Stimulated activated CD8-positive, alpha-beta memory T cell treated with anti-CD3 and anti-CD28 coated beads, Interleukin-15, amount 100 ng/mL, for 48 hours (primary cell): ENCODE results near the gene MKS1.
A peak's percentile ranks its signal among the peaks of the same experiment; 100 is the strongest.

Experiments
- DNase-seq, 2 donors: peaks; one replicate each; pipeline ENCODE4 v3.0.0-alpha.2; 2020; ENCODE audit warnings: low read depth in 2 of 2

The MKS1 gene

DNA sequence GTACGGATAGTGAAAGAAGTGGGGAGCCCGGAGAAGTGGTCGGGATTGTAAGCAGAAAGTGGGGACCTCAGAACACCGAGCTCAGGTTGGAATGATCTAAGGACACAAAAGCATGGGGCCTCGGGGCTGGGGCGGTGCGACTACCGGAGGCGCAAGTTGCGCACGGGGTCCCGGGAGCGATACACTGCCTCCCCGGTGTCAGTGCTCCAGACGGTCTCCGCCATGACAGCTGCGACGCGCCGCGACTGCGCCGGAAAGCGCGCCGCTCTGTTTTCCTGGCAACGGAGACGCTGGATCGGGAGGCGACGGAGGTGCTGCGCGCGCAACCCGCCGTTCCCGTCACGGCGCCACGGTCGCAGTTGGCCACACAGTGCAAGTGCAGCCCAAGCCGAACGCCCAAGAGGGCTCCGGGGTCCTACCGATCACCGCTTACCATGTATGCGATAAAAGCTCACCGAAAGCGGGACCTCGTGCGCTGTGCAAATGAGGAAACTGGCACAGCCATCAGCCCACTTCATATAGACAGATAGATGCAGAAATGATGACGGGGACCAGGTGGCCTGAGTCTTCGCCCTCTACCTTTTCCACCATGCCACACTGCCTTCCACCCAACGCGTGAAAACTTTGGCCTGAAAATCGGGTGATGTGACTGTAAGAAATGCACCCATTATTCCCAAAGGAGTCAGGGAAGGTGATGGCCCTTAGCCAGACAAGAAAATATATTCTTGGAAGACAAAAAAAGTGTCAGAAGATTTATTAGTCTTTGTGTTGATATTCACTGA is at the start of gene MKS1:
Gene MKS1 (minus strand): TSS at position 249 of the 782 bp plus-strand sequence. CDS start 25 bp downstream, at position 224.
- peak; percentile 93 to 95 for DNase-seq

DNA sequence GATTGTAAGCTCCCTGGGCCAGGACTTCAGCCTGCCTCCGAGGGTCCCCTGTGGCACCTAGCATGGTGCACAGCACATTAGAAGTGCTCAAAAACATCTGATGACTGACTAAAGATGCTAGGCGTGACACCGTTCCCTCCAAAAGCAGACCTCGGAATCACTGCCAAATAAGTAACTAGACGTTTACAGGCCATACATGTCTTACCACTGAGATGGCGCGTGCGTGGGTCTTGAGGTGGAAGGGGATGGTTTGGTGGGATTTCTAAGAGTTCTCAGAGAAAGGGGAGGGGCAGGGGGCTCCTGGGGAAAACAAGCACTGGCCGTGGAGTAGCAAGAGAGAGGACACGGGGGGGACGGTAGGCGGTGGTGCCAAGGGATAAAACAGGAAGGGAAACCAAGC is 49.3 kb upstream of the MKS1 start:
- DNase-seq = no peak

DNA sequence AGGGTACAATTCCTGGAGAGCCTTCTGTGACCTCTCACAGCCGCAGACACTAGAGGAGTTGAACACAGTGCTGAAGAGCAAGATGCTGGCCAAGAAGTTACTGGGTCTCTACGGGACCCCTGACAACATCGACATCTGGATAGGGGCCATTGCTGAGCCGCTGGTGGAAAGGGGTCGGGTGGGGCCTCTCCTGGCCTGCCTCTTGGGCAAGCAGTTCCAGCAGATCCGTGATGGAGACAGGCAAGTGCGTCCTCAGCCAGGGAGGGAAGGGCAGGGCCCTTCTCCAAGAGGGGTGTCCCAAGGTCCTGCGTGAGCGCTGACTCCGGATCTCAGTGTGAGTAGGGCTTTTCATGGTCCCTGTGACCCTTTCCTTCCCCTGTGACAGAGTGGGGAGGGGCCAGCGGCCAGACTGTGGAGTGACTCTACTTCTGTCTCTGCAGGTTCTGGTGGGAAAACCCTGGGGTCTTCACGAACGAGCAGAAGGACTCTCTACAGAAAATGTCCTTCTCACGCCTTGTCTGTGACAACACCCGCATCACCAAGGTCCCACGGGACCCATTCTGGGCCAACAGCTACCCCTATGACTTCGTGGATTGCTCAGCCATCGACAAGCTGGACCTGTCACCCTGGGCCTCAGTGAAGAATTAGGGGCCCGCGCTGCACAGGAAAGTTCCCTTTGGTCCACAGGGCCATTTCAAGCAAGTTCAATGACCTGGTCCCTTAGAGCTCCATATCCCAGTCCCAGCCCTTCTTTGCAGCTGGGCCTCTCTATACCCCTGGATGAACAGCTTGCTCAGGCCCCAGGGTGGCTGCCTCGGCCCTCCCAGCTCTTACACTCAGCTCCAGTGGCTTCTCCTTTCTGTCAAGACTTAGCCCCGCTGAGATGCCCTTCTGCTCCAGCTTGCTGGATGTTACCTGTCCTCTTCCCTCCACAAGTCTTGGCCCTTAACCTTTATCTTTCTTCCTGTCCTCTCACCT is 48.6 kb upstream of the MKS1 start:
- no peak for DNase-seq

DNA sequence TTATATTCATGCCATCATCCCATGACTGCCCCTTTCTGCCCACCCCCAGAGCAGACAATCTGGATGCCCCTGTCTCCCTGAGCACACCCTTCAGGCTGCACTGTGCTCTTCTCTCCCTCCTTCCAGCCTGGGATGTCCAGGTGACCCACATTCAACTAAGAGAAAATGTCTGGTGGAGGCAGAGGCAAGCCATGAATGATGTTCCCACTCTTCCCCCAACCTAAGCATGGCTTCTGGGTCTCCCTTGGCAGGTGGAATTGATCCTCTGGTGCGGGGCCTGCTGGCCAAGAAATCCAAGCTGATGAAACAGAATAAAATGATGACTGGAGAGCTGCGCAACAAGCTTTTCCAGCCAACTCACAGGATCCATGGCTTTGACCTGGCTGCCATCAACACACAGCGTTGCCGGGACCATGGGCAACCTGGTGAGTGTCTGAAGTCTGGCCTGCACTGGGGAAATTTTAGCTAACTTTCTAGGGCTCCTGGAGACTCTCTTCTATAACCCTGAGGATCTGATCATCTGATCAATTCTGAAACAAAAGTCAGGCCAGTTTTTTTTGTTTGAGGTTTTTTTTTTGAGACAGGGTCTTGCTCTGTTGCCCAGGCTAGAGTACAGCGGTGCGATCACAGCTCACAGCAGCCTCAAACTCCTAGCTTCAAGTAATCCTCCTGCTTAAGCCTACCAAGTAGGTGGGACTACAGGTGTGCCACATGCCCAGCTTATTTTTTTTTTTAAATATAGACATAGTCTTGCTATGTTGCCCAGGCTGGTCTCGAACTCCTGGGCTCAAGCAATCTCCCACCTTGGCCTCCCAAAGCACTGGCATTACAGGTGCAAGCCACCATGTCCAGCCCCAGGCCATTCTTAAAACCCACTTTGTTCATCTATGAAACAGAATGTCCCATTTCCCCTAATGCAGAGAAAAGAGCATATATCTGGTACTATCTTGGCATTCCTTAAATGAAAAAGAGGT is 47.1 kb upstream of the MKS1 start:
- DNase-seq = no peak

DNA sequence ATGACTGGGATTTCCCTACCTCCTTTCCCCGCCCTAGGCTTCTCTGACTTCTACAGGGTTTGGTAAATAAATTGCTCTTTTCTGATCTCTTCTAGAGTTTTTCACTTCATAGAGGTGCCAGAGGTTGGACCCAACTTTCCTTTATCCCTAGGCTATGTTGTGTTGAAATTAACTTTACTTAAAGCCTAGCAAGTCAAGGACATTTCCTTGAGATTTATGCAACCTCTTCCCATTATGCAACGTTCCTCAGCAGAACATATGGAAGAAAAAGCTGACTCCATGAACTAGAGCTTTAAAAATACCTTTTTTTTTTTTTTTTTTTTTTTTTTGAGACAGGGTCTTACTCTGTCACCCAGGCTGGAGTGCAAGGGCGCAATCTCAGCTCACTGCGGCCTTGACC is 46.2 kb upstream of the MKS1 start:
- no peak for DNase-seq

DNA sequence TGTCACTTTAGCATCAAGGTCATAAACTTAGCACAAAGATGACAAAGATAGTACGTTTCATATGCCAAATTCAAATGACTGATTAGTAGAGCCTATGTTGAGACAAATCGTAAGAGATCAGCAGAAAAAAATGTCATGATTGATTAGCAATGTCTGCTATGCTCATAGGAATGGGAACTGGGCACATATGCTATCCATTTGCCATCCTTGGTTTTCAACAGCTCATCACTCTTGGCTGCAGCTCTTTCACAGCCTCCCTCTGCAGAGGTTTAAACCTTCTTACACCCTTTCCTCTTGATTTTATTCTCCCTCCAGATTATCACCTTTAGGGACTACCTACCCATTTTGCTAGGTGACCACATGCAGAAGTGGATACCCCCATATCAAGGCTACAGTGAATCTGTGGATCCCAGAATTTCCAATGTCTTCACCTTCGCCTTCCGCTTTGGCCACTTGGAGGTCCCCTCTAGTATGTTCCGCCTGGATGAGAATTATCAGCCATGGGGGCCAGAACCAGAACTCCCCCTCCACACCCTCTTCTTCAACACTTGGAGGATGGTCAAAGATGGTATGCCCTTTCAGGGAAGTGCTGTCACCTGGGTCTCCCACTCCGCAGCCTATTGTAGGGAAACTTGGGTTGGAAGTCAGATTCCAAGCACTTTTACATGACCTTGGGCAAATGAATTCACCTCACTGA is 45.5 kb upstream of the MKS1 start:
- DNase-seq = no peak

DNA sequence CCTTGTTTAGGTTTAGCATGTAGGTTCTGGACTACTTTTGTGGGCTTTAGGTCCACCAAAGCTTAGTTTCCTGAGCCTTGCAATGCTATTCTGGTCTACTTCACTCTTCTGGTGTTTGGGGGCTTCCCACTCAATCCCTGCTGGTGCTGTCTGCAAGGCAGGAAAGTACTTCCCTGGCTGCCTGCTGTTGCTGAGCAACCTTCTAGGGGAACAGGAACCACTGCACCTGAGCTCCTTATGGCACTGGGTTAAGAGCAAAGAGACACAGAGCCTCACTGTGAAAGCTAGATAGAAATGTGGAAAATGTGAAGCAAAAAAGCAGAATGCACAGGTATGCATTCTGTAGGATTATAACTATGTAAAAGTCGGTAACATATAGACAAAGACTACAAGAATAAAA is 44.7 kb upstream of the MKS1 start:
- DNase-seq = no peak

DNA sequence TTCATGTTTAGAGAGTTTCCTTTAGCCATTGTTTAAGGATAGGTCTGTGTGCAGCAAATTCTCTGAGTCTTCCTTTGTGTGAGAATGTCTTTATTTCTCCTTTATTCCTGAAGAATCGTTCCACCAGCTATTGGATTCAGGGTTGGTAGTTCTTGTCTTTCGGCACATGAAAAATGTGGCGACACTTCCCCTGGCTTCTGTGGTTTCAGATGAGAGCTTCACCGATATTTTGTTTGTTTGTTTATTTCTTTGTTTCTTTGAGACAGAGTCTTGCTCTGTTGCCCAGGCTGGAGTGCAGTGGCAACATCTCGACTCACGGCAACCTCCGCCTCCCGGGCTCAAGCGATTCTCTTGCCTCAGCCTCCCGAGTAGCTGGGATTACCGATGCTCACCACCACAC is 43.1 kb upstream of the MKS1 start:
- no peak for DNase-seq

DNA sequence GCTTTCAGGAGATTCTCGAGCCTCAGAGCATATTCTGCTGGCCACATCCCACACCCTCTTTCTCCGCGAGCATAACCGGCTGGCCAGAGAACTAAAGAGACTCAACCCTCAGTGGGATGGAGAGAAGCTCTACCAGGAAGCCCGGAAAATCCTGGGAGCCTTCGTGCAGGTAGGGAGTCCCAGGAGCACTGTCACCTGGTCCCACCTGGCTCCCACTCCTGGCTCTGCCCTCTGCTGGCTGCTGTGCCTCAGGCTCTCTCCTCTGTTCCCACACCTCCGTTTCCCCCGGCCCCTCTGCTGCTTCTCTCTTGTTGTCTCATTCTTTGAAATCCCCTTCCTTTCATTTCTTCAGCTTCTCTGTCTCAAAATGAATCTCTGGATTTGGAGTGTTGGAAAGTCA is 35.7 kb upstream of the MKS1 start:
- DNase-seq = no peak

DNA sequence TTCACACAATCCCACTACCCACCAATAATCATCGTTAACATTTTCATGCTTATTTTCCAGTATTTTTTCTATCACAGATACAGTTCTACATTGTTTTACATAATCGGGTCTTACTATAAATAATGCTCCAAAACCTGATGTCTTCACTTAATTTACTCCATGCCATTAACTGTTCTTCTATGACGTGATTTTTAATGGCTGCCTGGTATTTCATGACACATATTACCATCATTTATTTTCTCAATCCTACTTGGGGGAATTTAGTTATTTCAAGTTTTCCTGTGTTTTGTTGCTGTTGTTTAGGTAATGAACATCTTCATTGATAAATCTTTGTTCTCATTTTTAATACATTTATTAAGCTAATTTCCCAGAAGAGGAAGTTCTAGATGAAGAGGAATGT is 34.0 kb upstream of the MKS1 start:
- no peak for DNase-seq

DNA sequence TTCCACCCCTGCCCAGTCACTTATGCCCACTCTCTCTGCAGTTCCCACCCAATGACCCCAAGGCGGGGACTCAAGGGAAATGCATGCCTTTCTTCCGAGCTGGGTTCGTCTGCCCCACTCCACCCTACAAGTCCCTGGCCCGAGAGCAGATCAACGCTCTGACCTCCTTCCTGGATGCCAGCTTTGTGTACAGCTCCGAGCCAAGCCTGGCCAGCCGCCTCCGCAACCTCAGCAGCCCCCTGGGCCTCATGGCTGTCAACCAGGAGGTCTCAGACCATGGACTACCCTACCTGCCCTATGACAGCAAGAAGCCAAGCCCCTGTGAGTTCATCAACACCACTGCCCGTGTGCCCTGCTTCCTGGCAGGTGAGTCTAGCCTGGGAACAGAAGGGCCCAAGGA is 33.1 kb upstream of the MKS1 start:
- no peak for DNase-seq

DNA sequence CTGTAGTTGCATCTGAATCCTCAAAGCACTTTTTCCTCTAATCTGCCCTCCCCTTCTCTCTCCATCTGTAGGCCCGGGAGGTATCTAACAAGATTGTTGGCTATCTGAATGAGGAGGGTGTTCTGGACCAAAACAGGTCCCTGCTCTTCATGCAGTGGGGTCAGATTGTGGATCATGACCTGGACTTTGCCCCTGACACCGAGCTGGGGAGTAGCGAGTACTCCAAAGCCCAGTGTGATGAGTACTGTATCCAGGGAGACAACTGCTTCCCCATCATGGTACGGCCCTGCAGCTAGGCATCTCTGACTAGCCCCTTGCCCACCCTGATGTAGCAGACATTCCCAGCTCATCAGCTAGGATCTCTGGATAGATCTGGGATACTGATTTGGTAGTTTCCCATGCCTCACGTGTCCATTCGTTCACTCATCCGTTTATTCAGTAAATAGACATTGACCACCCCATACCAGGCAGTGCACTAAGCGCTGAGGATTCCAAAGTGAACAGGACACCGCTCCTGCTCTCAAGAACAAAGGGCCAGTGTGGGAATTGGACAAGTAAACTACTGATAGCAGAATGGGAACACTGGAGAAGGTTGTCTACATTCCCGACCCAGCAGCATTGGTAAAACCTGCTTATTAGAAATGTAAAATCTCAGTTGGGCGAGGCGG is 31.4 kb upstream of the MKS1 start:
- DNase-seq = no peak

DNA sequence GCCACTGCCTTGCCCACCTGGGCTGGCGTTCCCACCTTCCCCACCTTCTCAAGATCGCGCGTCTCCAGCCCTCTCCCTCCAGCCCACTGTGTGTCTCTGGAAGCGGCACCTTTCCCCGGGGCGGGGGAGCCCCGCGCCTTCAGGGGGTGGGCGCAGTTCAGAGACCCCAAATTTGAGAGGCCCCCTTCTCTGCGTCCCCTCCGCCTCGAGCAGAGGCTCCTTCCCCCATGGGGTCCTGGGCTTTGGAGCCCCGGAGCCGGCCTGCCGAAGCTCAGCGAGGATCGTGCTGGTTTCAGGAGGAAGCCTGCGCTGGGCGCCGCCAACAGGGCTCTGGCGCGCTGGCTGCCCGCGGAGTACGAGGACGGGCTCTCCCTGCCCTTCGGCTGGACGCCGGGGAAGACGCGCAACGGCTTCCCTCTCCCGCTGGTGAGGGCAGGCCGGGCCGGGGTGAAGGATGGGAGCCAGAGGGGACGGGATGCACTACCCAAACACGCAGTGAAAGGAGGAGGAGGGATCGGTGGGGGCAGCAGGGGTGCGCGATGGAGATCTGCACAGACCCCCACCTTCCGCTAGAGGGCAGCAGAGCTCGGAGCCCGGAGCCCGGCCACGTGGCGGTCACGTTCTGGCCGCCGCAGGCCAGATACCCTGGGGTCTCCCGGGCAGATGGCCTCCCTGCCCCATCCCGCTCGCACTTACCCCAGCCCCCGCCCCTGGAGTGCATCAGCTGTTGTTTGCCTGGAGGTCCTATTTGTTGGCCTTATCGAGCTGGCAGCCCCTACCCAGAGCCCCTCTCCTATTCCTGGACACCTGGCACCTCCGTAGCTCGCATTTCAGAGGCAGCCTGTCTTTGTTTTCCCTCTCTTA is 30.4 kb upstream of the MKS1 start:
- DNase-seq = peak; percentile 56 to 57

DNA sequence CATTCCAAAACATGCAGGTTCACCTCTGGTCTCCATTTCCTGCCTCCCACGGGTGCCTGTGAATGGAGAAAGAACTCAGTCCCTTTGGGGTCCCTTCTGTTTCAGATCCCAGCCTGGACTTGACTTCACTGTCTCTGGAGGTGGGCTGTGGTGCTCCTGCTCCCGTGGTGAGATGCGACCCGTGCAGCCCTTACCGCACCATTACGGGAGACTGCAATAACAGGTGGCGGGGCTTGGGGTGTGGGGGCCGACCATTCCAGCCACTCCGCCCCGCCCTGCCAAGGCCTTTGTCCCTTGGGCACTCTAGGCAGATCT is 29.9 kb upstream of the MKS1 start:
- no peak for DNase-seq

DNA sequence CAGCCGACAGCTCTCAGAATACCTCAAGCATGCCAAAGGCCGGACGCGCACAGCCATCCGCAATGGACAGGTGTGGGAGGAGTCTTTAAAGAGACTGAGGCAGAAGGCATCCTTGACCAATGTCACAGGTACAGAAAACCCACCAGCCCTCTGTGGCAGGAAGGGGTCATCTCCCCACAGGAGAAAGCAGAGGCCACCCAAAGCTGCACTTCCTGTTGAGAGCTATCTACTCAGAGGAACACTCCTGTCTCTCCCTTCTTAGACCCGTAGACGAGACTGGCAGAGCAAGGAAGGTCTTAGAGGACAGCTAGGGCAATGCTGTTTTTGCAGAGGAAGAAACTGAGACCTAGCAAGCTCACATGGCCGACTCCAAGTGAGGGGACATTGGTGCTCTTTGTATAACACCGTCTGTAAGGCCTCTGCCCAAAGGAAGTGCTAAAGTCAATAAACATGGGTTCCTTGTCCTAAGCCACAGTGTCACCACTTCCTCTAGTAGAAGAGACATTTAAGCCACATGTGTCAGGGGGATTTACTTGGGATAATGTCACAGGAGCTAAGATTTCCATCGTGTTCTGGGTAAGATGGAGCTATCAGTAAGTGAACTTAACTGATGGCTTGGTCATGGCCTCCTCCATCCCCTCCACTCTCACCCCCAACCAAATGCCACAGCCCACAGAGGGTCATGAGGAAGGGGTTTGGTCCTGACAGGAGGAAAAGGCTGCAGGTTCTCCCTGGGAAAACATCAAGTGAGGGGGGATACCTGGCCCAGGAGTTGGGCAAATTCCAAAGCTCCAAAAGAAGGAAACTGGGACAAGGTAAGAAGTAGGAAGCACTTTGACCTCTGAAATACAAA is 28.7 kb upstream of the MKS1 start:
- DNase-seq = no peak

DNA sequence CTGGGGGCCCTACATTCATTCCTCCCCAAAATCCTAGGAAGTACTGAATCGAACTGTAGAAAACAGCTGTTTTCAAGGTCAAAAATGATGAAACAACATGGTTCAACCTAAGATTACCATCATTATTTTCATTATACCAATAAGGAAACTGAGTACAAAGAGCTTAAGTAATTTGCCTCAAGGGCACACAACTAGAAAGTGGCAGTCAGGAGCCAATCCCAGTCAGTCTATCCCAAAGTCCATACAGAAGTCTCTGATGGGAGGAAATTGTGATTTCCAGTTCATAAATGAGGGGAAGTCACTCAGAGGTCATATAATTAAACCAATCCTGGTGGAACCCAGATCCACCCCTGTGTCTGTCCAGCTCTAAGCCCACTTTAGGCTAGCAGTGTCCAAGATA is 27.7 kb upstream of the MKS1 start:
- no peak for DNase-seq

DNA sequence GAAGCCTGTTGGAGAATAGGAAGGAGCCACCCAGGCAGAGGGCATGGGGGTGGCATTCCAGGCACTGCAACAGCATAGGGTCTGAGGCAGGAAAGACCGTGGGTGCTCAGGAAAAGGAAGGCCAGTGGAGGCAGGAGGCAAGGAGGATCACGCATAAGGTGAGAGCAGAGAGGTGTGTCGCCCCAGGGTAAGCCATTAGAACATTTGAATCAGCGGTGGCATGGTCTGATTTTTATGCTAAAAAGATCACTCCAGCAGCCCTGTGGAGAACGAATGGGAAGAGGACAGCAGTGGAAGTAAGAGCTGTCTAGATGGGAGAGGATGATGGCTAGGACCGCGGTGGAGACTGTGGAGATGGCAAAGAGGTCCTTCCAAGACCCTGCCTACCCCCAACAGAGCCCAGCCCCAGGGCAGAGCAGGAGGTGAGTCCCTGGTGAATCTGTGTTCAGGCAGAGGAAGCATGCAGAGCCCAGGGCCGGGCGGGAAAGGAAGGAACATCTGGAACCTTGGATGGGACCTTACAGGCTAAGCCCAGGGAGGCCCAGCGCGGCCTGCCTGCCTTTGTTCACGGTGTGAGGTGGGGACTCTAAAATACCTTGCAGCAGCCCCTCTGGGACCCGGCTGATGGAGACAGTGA is 27.2 kb upstream of the MKS1 start:
- no peak for DNase-seq

DNA sequence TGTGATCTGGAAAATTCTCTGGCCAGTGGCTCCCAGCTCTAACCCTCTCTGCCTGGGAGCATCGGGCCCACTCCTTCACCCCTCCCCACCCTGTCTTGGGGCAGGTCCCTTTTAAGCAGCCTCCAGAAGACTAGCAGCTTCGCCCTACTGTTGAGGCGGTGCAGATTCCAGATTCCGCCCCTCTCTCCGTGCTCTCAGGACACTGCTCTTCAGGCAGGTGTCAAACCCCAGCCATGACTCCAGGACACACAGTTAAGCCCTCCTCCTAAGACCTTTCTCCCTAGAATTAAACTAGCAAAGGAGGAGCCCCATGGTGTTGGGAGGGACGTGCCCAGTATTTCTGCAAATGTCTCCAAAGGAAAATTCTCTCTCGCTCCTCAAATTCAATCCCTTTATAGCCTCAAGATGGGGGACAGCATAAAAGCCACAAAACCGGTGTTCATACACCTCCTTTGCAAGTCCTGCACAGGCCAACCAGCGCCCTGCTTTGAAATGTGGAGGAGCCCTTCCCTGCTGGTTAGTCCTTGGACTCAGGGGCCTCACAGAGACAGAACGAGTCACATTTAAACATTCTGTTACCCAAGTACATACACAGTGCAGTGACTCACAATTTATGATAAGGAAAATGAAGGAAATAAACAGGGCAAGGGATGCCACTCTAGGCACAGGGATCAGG is 26.5 kb upstream of the MKS1 start:
- DNase-seq = no peak
